Activated CD4-positive, alpha-beta T cell treated with anti-CD3 and anti-CD28 coated beads for 1 hour (primary cell): ENCODE measurements around the gene PKNOX2.

Experiments used
- DNase-seq: peaks from one replicate; pipeline ENCODE4 v3.0.0-alpha.2; 2020

The PKNOX2 gene

DNA sequence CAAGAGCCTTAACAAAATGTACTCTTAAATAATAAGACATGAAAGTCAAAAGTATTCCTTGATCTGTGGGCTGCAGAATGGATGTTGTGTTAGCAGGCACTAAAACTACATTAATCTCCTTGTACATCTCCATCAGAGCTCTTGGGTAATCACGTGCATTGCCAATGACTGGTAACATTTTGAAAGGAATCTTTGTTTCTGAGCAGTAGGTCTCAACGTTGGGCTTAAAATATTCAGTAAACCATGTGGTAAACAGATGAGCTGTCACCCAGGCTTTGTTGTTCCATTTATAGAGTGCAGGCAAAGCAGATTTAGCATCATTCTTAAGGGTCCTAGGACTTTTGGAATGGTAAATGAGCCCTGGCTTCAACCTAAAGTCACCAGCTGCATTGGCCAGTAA, 152.9 kb downstream of the PKNOX2 start:
- DNase-seq: no peak

DNA sequence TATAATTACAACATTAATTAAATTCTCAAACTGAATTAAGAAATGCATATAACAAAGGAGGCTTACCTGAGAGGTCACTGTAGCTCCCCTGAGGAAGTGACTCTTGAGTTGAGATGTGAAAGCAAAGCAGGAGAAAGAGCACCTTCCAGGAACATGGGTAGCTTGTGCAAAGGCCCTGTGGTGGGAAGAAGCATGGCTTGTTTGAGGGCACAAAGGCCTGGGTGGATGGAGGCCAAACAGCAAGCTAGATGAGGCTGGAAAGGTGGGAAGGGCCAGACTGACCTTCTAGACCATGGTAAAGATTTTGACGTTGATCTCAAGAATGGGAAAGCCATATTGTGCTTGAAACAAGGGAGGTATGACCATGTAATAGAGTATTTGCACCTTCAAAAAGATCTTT, 155.1 kb downstream of the PKNOX2 start:
- no peak for DNase-seq

DNA sequence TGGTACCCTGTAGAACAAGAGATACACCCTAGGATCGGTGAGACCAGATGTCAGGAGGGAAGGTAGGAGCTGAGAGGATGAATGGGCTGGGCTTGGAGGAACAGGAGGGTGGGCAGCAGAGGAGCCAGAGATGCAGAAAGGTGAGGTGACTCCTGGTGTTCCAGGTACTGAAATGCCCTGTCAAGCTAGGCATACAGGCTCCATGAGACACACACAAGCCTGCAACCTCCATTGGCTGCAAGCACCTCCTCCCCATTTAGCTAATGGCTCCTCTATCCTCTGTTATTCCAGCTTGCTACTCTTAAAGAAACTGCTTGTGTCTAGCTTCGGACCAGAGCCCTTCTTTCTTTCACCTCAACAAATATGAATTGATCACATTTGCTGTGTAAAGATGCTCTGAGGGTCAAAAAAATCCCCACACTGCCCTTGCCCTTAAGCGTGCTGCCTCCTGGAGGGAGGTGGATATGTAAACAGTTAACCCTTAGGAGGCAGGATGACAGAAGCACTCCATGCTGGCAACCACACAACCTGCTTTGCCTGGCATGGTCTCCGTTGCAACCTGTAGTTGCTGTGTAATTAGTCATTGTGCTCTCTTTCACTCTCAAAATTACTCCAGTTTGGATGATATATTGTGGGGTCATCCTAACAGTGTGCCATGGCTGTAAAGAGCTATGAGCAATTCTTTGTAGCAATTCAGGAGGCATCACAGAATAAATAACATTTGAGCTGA, 156.0 kb downstream of the PKNOX2 start:
- no peak for DNase-seq

DNA sequence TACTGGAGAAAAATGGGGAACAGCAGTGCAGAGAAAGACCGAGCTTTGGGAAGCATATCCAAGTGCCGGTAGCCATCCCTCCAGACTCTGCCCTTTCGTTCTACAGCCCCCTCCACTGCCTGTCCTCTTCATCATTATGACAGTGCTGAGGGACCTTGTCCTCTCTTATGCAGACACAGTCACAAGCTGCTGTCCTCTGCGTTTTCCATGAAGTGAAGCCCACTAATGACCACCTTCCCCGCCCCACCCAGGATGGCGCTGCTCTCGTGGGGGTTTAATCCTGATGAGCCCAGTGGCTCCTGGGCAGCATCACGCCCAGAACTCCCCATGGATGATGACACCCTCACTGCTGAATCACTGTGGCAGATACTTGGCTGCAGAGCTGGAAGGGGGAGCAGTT, 157.7 kb downstream of the PKNOX2 start:
- no peak for DNase-seq

DNA sequence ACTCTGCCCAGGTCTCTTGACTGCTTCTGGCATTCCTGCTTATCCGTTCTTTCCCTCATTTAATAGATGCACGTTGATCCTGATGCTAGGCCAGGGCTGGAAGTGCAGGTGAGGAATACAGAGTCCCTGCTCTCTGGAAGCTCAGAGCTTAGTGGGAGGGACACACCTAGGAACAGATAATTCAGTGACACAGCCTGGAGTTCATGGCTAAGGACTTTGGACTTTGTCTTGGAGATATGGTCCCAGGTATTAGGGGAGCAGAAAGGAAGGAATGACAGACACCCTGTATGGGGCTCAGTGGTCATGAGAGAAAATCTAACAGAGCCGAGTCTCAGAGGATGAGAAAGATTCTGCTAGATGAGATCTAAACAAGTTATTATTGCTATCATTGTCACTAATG, 160.6 kb downstream of the PKNOX2 start:
- DNase-seq: no peak

- no peak for DNase-seq
Measured at GRCh38 chr11:125326126-125326525, 161.6 kb downstream of the PKNOX2 start.

DNA sequence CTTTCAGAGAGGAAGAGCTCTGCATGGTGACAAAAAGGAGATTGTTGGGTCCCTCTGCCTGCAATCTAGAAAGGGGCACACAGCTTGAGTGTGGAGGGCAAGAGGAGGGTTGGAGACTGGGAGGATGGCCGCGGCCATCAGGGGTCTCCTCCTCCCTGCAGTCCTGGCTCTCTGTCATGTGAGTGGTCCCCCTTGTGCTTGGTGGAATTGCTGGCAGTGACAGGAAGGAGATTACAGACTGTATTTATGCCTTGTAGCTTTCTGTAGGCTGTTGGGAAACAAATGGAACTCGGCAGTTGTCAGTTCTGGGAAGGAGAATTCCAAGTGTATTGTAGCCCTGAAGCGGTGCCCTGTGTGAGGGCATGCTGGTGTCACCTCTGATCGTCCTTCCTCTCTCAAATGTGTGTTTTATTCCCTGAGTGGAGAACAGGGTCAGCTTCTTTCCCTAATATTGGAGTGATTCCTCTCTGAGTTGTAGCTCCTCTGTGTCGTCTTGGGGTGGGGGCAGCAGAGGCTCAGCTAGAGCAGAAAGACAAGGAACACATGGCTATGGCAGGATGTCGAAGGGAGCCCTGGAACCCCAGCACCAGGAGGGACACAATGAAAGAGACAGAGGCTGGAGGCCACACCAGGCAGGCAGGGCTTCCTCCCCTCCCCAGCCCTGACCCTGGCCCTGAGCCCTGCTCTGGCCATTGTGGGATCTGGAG, 163.1 kb downstream of the PKNOX2 start:
- DNase-seq: no peak

- DNase-seq: no peak
Measured at GRCh38 chr11:125328225-125328580, 163.7 kb downstream of the PKNOX2 start.

DNA sequence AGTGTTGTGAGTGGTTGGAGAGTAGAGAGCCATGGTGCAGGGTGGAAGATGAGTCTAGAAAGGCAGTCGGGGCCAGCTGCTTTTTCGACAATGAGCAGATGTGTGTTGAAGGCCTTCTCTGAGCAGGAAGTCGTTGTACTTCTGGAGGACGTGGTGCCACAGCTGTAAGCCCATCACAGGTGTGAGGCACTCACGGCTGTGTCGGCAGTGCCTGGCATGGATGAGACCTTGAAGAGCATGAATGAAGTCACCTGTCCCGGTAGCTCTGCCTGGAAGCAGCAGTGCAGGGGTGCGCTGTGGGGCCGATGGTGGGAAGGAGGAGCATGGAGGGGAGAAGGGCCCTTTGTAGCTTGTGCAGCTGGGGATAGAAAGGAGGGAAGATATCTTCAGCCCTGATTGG, 165.2 kb downstream of the PKNOX2 start:
- DNase-seq: no peak

DNA sequence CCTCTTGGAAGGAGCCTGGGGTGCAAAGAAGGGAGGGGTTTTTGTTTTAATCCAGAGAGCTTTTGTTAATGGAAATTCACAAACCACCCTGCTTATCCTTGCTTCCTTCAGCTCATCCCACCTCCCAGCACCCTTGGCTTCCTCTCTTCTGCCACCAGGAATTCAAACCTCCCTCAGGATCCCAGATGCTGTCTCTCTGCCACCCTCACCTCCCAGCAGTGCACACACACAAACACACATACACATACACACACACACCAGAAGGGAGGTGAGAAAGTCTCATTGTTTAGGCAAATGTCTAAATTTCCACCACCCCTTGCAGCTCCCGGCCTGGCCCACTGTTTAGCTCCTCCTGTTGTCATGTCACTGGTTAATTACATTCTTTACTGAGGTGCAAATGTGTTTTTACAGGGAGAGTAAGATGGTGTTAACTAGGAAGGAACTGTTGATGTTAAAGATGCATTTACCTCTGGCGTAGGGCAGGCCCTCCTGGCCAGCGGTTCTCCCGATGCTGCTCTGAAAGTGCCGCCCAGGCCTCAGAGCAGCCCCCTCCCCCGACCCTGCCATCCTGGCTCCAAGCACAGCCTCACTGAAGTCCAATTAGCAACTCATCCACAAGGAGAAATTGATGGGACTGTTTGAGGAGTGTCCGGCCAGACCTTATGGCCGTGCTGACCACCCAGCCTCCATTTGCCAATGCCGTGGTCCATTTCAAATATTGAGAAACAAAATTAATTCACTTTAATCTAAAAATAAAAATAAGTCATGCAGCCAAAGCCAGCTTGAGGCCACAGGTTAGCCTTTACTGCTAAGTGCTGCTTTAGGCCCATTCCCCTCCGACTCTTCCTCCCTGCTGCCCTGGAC, 166.1 kb downstream of the PKNOX2 start:
- DNase-seq: no peak

DNA sequence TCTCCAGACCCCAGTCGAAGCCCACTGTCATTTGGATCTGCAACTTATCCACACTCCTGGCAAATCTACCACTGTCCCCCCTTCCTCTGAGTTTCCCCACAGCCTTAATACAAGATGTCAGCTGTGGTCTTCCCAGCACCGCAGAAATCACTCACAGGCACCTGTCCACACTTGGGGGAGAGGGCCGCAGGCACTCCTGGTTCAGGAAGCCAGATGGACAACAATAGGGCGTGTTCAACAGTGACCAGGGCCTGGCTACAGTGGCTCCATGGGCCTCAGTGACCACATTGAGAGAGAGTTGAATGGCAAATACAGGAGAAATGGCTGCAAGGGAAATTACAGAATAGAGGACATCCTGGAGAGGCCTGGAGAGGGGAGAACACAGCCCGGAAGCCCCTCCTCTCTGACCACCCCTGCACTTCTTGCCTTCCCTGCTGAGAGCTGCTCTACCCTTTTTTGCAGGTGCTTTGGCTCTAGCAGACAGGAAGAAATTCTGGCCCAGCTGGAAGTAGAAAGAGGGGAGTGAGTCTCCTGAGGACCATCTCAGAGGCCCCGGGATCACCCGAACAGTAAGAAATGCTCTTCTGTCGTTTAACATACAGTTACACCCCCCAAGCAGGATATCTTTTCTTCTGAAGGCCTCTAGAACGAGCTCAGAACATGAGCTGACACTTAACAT, 166.9 kb downstream of the PKNOX2 start:
- no peak for DNase-seq

GRCh38 chr11:125332821-125333220, 168.3 kb downstream of the PKNOX2 start:
- no peak for DNase-seq

- DNase-seq: no peak
Measured at GRCh38 chr11:125333354-125334073, 169.0 kb downstream of the PKNOX2 start.

DNA sequence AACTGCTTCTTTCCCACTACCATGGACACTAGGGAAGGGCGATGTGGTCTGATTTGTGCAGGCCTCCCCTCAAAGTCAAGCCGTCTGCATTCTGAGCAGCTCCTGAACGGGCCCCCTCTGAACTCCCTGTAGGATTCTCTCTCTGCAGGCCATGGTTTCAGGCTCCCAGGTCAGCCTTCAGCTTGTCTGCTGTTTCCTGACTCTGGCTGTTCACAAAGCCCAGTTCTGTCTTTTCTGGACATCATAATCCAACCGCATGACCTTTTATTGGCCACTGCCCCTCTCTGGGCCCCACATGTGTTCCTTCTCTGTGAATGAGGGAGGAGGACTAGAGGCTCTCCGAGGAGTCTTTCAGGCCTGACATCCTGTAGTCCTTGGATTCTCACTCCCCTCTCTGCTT, 170.6 kb downstream of the PKNOX2 start:
- DNase-seq: no peak

DNA sequence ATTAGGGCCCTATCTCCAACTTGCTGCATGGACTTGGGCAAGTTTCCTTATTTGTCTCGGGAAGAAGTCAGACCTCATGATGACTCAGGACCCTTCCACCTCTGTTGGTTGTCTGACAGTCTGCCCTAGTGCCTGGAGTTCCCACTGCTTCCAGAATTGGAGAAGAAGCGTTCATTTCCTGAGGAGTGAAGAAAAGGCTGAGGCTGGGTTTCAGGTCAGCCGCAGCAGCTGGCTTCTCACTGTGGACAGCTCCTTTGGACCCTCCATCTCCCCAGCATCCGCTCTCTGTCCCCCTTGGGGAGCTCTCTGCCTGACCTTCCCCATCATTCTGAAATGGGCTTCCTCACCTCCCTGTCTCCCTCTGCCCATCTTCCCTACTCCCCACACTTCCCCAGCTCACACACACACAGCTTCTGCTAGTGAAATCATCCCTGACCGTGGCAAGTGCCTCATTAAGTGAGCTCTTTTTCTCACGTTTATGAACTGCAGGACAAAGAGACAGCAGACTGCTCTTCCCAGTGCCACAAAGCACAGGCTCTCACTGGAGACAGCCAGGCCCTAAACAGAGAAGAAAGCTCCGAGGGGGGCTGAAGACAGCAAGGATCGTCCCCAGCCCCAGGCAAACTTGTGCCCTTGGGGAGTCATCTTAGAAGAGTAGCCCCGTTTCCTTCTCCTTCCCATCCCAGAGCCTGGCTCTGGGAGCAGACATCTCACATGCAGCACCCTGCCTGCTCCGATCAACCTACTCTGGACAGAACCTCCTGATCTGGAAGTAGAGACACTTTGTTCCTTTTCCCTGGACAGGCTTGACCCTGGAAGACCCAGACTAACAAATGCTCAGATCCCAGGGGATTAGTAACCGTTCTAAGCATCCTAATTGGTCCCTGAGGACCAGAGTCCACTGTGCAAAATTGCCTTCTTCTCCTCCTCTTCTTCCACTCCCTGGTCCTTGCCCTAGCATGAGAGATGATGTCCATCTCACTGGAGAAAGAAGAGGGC, 173.6 kb downstream of the PKNOX2 start:
- DNase-seq: no peak

DNA sequence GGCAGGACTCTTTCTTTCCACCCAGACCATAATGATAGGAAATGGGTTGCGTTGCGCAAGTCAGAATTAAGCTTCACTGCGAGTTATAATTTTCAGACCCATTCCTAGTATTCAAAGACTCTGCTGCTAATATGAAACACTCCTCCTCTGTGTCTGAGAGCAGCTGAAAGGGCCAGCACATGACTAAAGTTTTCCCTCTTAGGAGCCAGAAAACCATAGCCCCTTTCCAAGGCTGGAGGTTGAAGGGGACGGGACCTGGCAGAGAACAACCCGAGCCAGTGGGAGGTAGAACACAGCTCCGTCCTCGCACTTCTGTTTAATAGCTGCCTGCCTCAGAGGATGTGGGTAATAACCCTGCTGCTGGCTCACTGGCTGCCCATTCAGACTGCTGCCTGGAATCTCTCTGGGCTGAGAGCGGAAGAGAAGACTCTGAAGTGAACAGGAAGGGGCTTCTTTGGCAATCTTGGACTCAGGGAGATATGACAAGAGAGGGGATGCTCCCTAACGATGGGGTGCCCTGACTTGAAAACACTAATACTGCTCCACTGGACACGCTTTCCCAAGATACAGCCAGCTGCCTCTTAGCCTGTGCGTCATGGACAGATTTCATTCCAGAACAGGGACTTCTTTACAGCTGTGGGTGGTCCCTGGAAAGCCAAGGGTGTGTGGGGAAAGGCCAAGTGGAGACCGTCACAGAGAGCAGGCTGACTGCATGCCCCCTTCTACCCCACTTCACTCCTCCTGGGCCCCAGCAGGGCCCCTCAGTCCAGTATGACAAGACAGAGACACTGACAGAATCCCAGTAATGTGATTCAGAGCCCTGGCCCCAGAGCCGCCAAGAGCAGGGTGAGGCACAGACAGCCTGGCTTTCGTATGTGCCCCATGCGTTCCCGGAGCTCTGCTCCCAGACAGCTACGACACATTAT, 174.6 kb downstream of the PKNOX2 start:
- no peak for DNase-seq

DNA sequence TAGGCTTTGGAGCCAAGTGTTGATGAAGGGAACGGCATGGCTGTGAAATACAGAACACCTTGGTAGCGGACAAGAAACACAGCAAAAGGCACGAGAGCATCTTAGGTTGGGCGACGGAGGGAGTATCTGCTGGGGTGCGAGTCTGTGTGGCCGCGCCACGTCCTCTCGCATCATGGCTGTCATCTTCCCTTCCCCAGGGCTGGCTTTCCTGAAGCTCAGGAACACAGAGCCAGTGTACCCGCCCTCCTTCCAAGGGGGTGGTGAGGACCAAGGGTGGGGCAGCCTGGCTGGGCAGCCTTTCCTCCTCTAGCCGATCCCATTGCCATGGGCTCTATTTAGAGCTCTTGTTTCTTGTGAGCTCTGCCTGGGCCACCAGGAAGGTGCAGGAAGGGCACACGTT, 177.1 kb downstream of the PKNOX2 start:
- DNase-seq: no peak

DNA sequence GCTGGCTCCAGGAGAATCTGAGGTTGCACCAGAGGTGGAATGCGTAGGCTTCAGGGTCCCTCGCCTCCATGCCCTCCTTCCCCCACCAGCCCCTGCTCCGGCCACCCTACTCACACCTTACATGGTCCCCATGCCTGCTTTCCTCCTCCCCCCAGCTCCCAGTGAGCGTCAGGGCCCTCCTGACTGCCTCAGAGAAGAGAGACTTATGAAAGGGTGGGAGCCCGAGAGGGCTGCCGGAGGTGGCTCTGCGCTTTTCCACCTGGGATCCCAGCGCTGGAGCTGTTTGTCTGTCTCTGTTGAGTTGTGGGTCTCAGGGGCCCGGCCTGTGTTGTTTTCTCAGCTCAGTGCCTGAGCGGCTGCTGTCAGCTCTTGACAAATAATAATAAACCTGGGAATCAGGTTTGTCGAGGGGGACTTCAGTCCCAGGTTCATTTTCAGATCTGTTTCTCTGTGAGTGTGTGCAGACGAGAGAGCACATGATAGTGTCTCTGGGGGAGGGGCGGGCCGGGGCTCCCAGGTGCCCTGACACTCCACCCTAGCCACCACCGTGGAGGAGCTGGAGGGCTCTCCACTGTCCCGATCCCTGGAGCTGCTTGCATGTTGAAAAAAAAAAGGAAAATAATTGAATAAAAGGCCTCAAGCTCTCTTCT, 177.9 kb downstream of the PKNOX2 start:
- no peak for DNase-seq

GRCh38 chr11:125343086-125343717, 178.7 kb downstream of the PKNOX2 start:
- DNase-seq: no peak
